HepG2 (cell line): ENCODE results near the gene RPL5.

Experiments used
- MAFK ChIP-seq, 2 experiments: IDR thresholded peaks in 1 of 2; conservative IDR thresholded peaks in 1 of 2; 2 replicates each; pipeline ENCODE4 v1.6.1; 2011; ENCODE audit warnings: improper control_type of control experiment in 2 of 2, low read length in 2 of 2
- SMC3 ChIP-seq: IDR thresholded peaks from 2 replicates; pipeline ENCODE4 v1.6.1; 2011; ENCODE audit warnings: low read length, improper control_type of control experiment
- TAF1 ChIP-seq: sonication (generic); formaldehyde crosslinking; IDR thresholded peaks from 2 replicates; pipeline ENCODE4 v1.4.0; 2020; ENCODE audit warnings: missing genetic modification reagents
- ZFX ChIP-seq: sonication (generic); formaldehyde crosslinking; IDR thresholded peaks from 2 replicates; pipeline ENCODE4 v1.4.0; 2020; ENCODE audit warnings: mild to moderate bottlenecking, low read depth, missing genetic modification reagents, moderate library complexity
- ZNF350 ChIP-seq: sonication (generic); formaldehyde crosslinking; IDR thresholded peaks from 2 replicates; pipeline ENCODE4 v1.4.0; 2020; ENCODE audit warnings: mild to moderate bottlenecking, low read depth, missing genetic modification reagents, borderline replicate concordance
- TF ChIP-seq, protein P1 (sequence below): sonication (generic); formaldehyde crosslinking; IDR thresholded peaks from 2 replicates; pipeline ENCODE4 v1.4.0; 2020; ENCODE audit warnings: missing genetic modification reagents, borderline replicate concordance
- TF ChIP-seq, protein P2 (sequence below): sonication (generic); formaldehyde crosslinking; IDR thresholded peaks from 2 replicates; pipeline ENCODE4 v1.8.1; 2023; ENCODE audit warnings: mild to moderate bottlenecking, inconsistent platforms, moderate library complexity, missing genetic modification reagents, borderline replicate concordance
- TF ChIP-seq, protein P3 (sequence below): IDR thresholded peaks from 2 replicates; pipeline ENCODE4 v1.6.1; 2012; ENCODE audit warnings: inconsistent platforms
- TF ChIP-seq, protein P4 (sequence below): sonication (generic); formaldehyde crosslinking; IDR thresholded peaks from 2 replicates; pipeline ENCODE4 v1.8.1; 2023; ENCODE audit warnings: missing genetic modification reagents, inconsistent platforms, borderline replicate concordance

DNA sequence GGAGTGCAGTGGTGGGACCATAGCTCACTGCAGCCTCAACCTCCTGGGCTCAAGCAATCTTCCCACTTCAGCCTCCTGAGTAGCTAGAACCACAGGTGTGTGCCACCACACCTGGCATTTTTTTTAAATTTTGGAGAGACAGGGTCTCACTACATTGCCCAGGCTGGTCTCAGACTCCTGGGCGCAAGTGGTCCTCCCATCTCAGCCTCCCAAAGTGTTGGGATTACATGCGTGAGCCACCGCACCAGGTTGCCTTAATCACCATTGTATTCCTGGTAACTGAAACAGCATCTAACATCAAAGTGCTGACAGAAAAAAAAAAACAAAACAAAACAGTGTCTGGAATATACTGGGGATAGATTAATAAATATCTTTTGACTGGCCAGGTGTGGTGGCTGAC is 18.2 kb downstream of the RPL5 start:
- TF ChIP-seq MAFK (conservative IDR thresholded peaks at IDR 0.05 in 1 of 2, IDR thresholded peaks at IDR 0.05 in 1 of 2; ENCODE audit: low read length in 2 of 2) (no peak), ZFX (no peak), SMC3 (no peak), ZNF350 (CRISPR knock-in tag) (no peak), TAF1 (CRISPR knock-in tag) (no peak)
- TF ChIP-seq, protein P1, sequence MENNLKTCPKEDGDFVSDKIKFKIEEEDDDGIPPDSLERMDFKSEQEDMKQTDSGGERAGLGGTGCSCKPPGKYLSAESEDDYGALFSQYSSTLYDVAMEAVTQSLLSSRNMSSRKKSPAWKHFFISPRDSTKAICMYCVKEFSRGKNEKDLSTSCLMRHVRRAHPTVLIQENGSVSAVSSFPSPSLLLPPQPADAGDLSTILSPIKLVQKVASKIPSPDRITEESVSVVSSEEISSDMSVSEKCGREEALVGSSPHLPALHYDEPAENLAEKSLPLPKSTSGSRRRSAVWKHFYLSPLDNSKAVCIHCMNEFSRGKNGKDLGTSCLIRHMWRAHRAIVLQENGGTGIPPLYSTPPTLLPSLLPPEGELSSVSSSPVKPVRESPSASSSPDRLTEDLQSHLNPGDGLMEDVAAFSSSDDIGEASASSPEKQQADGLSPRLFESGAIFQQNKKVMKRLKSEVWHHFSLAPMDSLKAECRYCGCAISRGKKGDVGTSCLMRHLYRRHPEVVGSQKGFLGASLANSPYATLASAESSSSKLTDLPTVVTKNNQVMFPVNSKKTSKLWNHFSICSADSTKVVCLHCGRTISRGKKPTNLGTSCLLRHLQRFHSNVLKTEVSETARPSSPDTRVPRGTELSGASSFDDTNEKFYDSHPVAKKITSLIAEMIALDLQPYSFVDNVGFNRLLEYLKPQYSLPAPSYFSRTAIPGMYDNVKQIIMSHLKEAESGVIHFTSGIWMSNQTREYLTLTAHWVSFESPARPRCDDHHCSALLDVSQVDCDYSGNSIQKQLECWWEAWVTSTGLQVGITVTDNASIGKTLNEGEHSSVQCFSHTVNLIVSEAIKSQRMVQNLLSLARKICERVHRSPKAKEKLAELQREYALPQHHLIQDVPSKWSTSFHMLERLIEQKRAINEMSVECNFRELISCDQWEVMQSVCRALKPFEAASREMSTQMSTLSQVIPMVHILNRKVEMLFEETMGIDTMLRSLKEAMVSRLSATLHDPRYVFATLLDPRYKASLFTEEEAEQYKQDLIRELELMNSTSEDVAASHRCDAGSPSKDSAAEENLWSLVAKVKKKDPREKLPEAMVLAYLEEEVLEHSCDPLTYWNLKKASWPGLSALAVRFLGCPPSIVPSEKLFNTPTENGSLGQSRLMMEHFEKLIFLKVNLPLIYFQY = no peak
- TF ChIP-seq, protein P2, sequence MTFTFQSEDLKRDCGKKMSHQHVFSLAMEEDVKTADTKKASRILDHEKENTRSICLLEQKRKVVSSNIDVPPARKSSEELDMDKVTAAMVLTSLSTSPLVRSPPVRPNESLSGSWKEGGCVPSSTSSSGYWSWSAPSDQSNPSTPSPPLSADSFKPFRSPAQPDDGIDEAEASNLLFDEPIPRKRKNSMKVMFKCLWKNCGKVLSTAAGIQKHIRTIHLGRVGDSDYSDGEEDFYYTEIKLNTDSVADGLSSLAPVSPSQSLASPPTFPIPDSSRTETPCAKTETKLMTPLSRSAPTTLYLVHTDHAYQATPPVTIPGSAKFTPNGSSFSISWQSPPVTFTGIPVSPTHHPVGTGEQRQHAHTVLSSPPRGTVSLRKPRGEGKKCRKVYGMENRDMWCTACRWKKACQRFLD = no peak
- TF ChIP-seq, protein P3, sequence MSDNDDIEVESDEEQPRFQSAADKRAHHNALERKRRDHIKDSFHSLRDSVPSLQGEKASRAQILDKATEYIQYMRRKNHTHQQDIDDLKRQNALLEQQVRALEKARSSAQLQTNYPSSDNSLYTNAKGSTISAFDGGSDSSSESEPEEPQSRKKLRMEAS = no peak
- TF ChIP-seq, protein P4, sequence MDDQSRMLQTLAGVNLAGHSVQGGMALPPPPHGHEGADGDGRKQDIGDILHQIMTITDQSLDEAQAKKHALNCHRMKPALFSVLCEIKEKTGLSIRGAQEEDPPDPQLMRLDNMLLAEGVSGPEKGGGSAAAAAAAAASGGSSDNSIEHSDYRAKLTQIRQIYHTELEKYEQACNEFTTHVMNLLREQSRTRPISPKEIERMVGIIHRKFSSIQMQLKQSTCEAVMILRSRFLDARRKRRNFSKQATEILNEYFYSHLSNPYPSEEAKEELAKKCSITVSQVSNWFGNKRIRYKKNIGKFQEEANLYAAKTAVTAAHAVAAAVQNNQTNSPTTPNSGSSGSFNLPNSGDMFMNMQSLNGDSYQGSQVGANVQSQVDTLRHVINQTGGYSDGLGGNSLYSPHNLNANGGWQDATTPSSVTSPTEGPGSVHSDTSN (CRISPR knock-in tag) = no peak
